SK-N-SH (cell line): ENCODE measurements around the gene CACNA1E. TPM values are rescaled to one million over a fixed set of nuclear protein-coding genes. Genes with fewer than 3 reads are reported as not detected.

Source experiments
- CTCF ChIA-PET: fragments of 300-600, 350-600 bp; formaldehyde crosslinking; extraction: SDS; loops from one replicate; lab custom pipeline; 2021; lab: Yijun Ruan, JAX
- POLR2A ChIA-PET: fragments of 350-600 bp; sonication (Branson Sonifier 250); formaldehyde crosslinking; extraction: SDS; loops from one replicate; lab custom pipeline; 2020; ENCODE audit warnings: antibody characterized with exemption, inconsistent platforms; lab: Yijun Ruan, JAX
- DNase-seq: peaks from one replicate; pipeline ENCODE4 v3.0.0; 2012
- H2AFZ ChIP-seq: fragments of 200-600 bp; sonication (generic); 2 replicates; pipeline ENCODE4 v1.8.1; 2016; ENCODE audit warnings: antibody characterized with exemption, mild to moderate bottlenecking, low read depth
- H3F3A ChIP-seq: fragments of 200-600 bp; sonication (generic); replicated peaks from 2 replicates; pipeline ENCODE3; 2016; ENCODE audit warnings: antibody characterized with exemption, mild to moderate bottlenecking; ENCODE audit not compliant: insufficient read depth
- H3K27ac ChIP-seq, 2 experiments: fragments of 200-500 bp in 1 of 2; fragments of 200-600 bp in 1 of 2; sonication (Bioruptor generic) in 1 of 2; sonication (generic), shearing (Covaris generic) in 1 of 2; 2 replicates each; pipeline versions ENCODE4 v1.5.1 to v1.6.1; 2014 to 2016; ENCODE audit warnings: low read depth in 2 of 2, inconsistent platforms in 1 of 2, low read length in 1 of 2, mild to moderate bottlenecking in 1 of 2, mixed read lengths in 1 of 2
- H3K27me3 ChIP-seq: fragments of 200-600 bp; sonication (generic), shearing (Covaris generic); 2 replicates; pipeline ENCODE4 v1.6.1; 2016; ENCODE audit warnings: mixed run types; ENCODE audit not compliant: insufficient read depth
- H3K36me3 ChIP-seq, 2 experiments: fragments of 200-500 bp in 1 of 2; fragments of 200-600 bp in 1 of 2; sonication (Bioruptor generic) in 1 of 2; sonication (generic) in 1 of 2; replicated peaks in 1 of 2; 2 replicates each; pipeline versions ENCODE3 to v1.5.1; 2014 to 2016; ENCODE audit warnings: low read length in 1 of 2, mild to moderate bottlenecking in 1 of 2; ENCODE audit not compliant: insufficient read depth in 2 of 2, control insufficient read depth in 1 of 2
- H3K4me1 ChIP-seq, 2 experiments: fragments of 200-500 bp in 1 of 2; fragments of 200-600 bp in 1 of 2; sonication (Bioruptor generic) in 1 of 2; sonication (generic), shearing (Covaris generic) in 1 of 2; 2 replicates each; pipeline versions ENCODE4 v1.5.1 to v1.6.1; 2014 to 2016; ENCODE audit warnings: low read depth in 1 of 2, low read length in 1 of 2, mixed run types in 1 of 2; ENCODE audit not compliant: insufficient read depth in 2 of 2, control insufficient read depth in 1 of 2
- H3K4me2 ChIP-seq: fragments of 200-600 bp; sonication (generic), shearing (Covaris generic); 2 replicates; pipeline ENCODE4 v1.6.1; 2017; ENCODE audit warnings: mixed run types
- H3K4me3 ChIP-seq, 2 experiments: fragments of 200-500 bp in 1 of 2; fragments of 200-600 bp in 1 of 2; sonication (Bioruptor generic) in 1 of 2; sonication (generic), shearing (Covaris generic) in 1 of 2; 2 replicates each; pipeline versions ENCODE4 v1.5.1 to v1.8.1; 2014 to 2016; ENCODE audit warnings: low read depth in 2 of 2, inconsistent platforms in 1 of 2, low read length in 1 of 2, mild to moderate bottlenecking in 1 of 2, mixed read lengths in 1 of 2, moderate library complexity in 1 of 2
- H3K79me2 ChIP-seq: fragments of 200-600 bp; sonication (generic); 2 replicates; pipeline ENCODE4 v1.8.1; 2017; ENCODE audit warnings: mild to moderate bottlenecking; ENCODE audit not compliant: insufficient read depth
- H3K9ac ChIP-seq: fragments of 200-600 bp; sonication (generic); 2 replicates; pipeline ENCODE4 v1.6.1; 2017; ENCODE audit warnings: mixed run types
- H3K9me2 ChIP-seq: fragments of 200-600 bp; sonication (generic); 2 replicates; pipeline ENCODE4 v1.6.1; 2017; ENCODE audit warnings: mixed run types
- H3K9me3 ChIP-seq: fragments of 200-600 bp; sonication (generic); 2 replicates; pipeline ENCODE4 v1.6.1; 2017; ENCODE audit warnings: mixed run types, mild to moderate bottlenecking, moderate library complexity
- H4K20me1 ChIP-seq: fragments of 200-600 bp; sonication (generic); 2 replicates; pipeline ENCODE4 v1.6.1; 2017; ENCODE audit warnings: mild to moderate bottlenecking, mixed run types; ENCODE audit not compliant: insufficient read depth
- CHD2 ChIP-seq: fragments of 150-350 bp; IDR thresholded peaks from 2 replicates; pipeline ENCODE4 v1.6.1; 2018; ENCODE audit warnings: low read length; ENCODE audit not compliant: partially characterized antibody
- ELF1 ChIP-seq: IDR thresholded peaks from 2 replicates; pipeline ENCODE4 v1.4.0; 2012
- EP300 ChIP-seq, 2 experiments: IDR thresholded peaks; 2 replicates each; pipeline versions ENCODE4 v1.4.0 to v1.6.1; 2012; ENCODE audit warnings: borderline replicate concordance in 1 of 2, low read depth in 1 of 2, low read length in 1 of 2
- EZH2phosphoT487 ChIP-seq: fragments of 200-600 bp; sonication (generic); IDR thresholded peaks from 2 replicates; pipeline ENCODE4 v1.6.1; 2017; ENCODE audit warnings: low read depth, mixed run types, mild to moderate bottlenecking, antibody characterized with exemption, moderate library complexity, borderline replicate concordance
- FOSL2 ChIP-seq: IDR thresholded peaks from 2 replicates; pipeline ENCODE4 v1.4.0; 2012; ENCODE audit warnings: low read depth, mild to moderate bottlenecking, moderate library complexity, borderline replicate concordance
- FOXJ3 ChIP-seq: sonication (generic); formaldehyde crosslinking; IDR thresholded peaks from 2 replicates; pipeline ENCODE4 v1.5.1; 2020; ENCODE audit warnings: mild to moderate bottlenecking, missing genetic modification reagents
- FOXM1 ChIP-seq: IDR thresholded peaks from 2 replicates; pipeline ENCODE4 v1.4.0; 2012; ENCODE audit warnings: low read depth, mild to moderate bottlenecking
- GABPA ChIP-seq: IDR thresholded peaks from 2 replicates; pipeline ENCODE4 v1.4.0; 2012; ENCODE audit warnings: low read depth, mild to moderate bottlenecking
- GATA2 ChIP-seq: sonication (generic); formaldehyde crosslinking; IDR thresholded peaks from 2 replicates; pipeline ENCODE4 v1.5.0; 2020; ENCODE audit warnings: mild to moderate bottlenecking, missing genetic modification reagents
- IRF3 ChIP-seq: fragments of 150-350 bp; IDR thresholded peaks from 2 replicates; pipeline ENCODE4 v1.6.1; 2016; ENCODE audit warnings: mild to moderate bottlenecking, low read depth, low read length
- JUND ChIP-seq: IDR thresholded peaks from 2 replicates; pipeline ENCODE4 v1.4.0; 2012
- NRF1 ChIP-seq: IDR thresholded peaks from 2 replicates; pipeline ENCODE4 v1.6.1; 2012; ENCODE audit warnings: low read depth, mild to moderate bottlenecking, low read length
- PBX3 ChIP-seq: IDR thresholded peaks from 2 replicates; pipeline ENCODE4; 2012
- RCOR1 ChIP-seq: fragments of 150-350 bp; IDR thresholded peaks from 2 replicates; pipeline ENCODE4 v1.6.1; 2017; ENCODE audit warnings: antibody characterized with exemption, low read length
- RFX5 ChIP-seq: IDR thresholded peaks from 2 replicates; pipeline ENCODE4 v1.6.1; 2012; ENCODE audit warnings: mild to moderate bottlenecking, improper control_type of control experiment, low read length
- RXRA ChIP-seq: IDR thresholded peaks from 2 replicates; pipeline ENCODE4 v1.4.0; 2012; ENCODE audit warnings: low read depth, mild to moderate bottlenecking, borderline replicate concordance
- SIN3A ChIP-seq: IDR thresholded peaks from 2 replicates; pipeline ENCODE4 v1.6.1; 2012; ENCODE audit warnings: low read depth, mild to moderate bottlenecking, low read length, moderate library complexity, borderline replicate concordance
- SMC3 ChIP-seq: IDR thresholded peaks from 2 replicates; pipeline ENCODE4 v1.6.1; 2012; ENCODE audit warnings: low read depth, low read length, improper control_type of control experiment
- TCF12 ChIP-seq: IDR thresholded peaks from 2 replicates; pipeline ENCODE4 v1.4.0; 2012
- USF1 ChIP-seq: IDR thresholded peaks from 2 replicates; pipeline ENCODE4 v1.4.0; 2012; ENCODE audit warnings: low read depth, borderline replicate concordance
- USF2 ChIP-seq: fragments of 150-350 bp; IDR thresholded peaks from 2 replicates; pipeline ENCODE4 v1.6.1; 2017; ENCODE audit warnings: antibody characterized with exemption, low read length, low read depth, borderline replicate concordance
- YY1 ChIP-seq: IDR thresholded peaks from 2 replicates; pipeline ENCODE4 v1.4.0; 2012; ENCODE audit warnings: low read depth, mild to moderate bottlenecking
- ZBTB33 ChIP-seq: IDR thresholded peaks from 2 replicates; pipeline ENCODE4 v1.4.0; 2012; ENCODE audit warnings: low read depth, borderline replicate concordance
- WGBS: methylation state at CpG from one replicate; pipeline ENCODE4 v1.1.6; 2017; ENCODE audit warnings: low lambda C conversion rate; 5-methylcytosine and 5-hydroxymethylcytosine counted together
- polyA plus RNA-seq, 3 experiments: library from polyadenylated mRNA; depleted of rRNA; stranded (reverse); fragments of >200 nt; gene quantifications; 2 replicates each; pipeline ENCODE4 v1.2.3, GENCODE V29; 2012

Gene CACNA1E
- polyA plus RNA-seq, 1 of the 3 experiments (the other 2 are of a cell fraction), result not detected

- WGBS, result 21% methylated on average over 4 of the region's 4 CpGs
- Histone ChIP-seq H3K9me2 (no peaks in the 10 kb centered on the region), H3K36me3 (no peaks in the 10 kb centered on the region), H3K4me2 (no peak overlapping the region), H2AFZ (no peak overlapping the region), H3K27me3 (no peaks in the 10 kb centered on the region), H3K4me3 (no peak overlapping the region), H3K27ac (no peak overlapping the region), H3K79me2 (no peaks in the 10 kb centered on the region), H3F3A (no peaks in the 10 kb centered on the region), H4K20me1 (no peaks in the 10 kb centered on the region), H3K9ac (no peak overlapping the region), H3K4me1 (no peaks in the 10 kb centered on the region), H3K9me3 (no peaks in the 10 kb centered on the region)
- TF ChIP-seq EP300 (IDR thresholded peaks at IDR 0.05; ENCODE audit: borderline replicate concordance in 1 of 2, low read depth in 1 of 2, low read length in 1 of 2) (no peak), USF2 (no peak), ZBTB33 (no peak), RXRA (no peak), FOXM1 (no peak), RCOR1 (no peak), NRF1 (no peak), FOSL2 (no peak)
- ChIA-PET CTCF (no interaction called here), POLR2A (no interaction called here)
- no peak for DNase-seq
Measured at GRCh38 chr1:181562395-181562794, 79.1 kb downstream of the CACNA1E start.

- Histone ChIP-seq H3K27me3 (no peaks in the 10 kb centered on the region), H2AFZ (no peak overlapping the region), H3K79me2 (no peaks in the 10 kb centered on the region), H4K20me1 (no peaks in the 10 kb centered on the region), H3K4me1 (no peaks in the 10 kb centered on the region), H3K27ac (no peak overlapping the region), H3K4me3 (no peak overlapping the region), H3K36me3 (no peaks in the 10 kb centered on the region), H3K9me2 (no peaks in the 10 kb centered on the region), H3K9ac (no peak overlapping the region), H3F3A (no peaks in the 10 kb centered on the region), H3K9me3 (no peaks in the 10 kb centered on the region), H3K4me2 (no peak overlapping the region)
- CTCF ChIA-PET, result interaction anchor here (0.6 kb wide), 1 partner anchor 72 kb away, joined by 3 read pairs; no protein-coding TSS in a partner anchor
- POLR2A ChIA-PET, result no interaction called here
- DNase-seq, result no peak
- 11% methylated on average over 4 of the region's 4 CpGs for WGBS
- TF ChIP-seq RFX5 (no peak), EP300 (IDR thresholded peaks at IDR 0.05; ENCODE audit: borderline replicate concordance in 1 of 2, low read depth in 1 of 2, low read length in 1 of 2) (no peak), FOXM1 (no peak), GABPA (no peak), ELF1 (no peak), YY1 (no peak), CHD2 (no peak), TCF12 (no peak), IRF3 (no peak), RCOR1 (no peak), SIN3A (no peak), FOXJ3 (no peak), GATA2 (CRISPR knock-in tag) (no peak), USF1 (no peak), PBX3 (no peak), EZH2phosphoT487 (no peak), USF2 (no peak), JUND (no peak), SMC3 (no peak)
Measured at GRCh38 chr1:181568736-181569135, 85.4 kb downstream of the CACNA1E start.
